WTC11 (cell line): ENCODE results near the gene PKIB. TPM values are rescaled to one million over a fixed set of nuclear protein-coding genes. Genes with fewer than 3 reads are reported as not detected.

Source experiments
- ATAC-seq: fragments of 200-7000 bp; cut with Tn5 transposase; 2 replicates; pipeline ENCODE4 v1.10.0; 2021; ENCODE audit warnings: mild to moderate bottlenecking, moderate library complexity
- CTCF ChIA-PET: fragments of 300-600 bp; sonication (Branson Sonifier 250); formaldehyde crosslinking; loops from one replicate; lab custom pipeline; 2021; ENCODE audit warnings: antibody characterized with exemption; lab: Charles Lee
- POLR2A ChIA-PET: fragments of 350-600 bp; sonication (Branson Sonifier 250); formaldehyde crosslinking; loops from one replicate; lab custom pipeline; 2021; ENCODE audit warnings: antibody characterized with exemption; lab: Charles Lee
- DNase-seq: peaks from one replicate; pipeline ENCODE4 v3.0.0; 2021; ENCODE audit warnings: low spot score
- H3K27ac Mint-ChIP-seq: 2 replicates; pipeline ENCODE4 v1.8.0; 2021; ENCODE audit warnings: mixed read lengths
- H3K27me3 Mint-ChIP-seq: 2 replicates; pipeline ENCODE4 v1.8.0; 2021; ENCODE audit warnings: low read depth, mild to moderate bottlenecking, moderate library complexity, mixed read lengths
- H3K36me3 Mint-ChIP-seq: 2 replicates; pipeline ENCODE4 v1.8.0; 2021; ENCODE audit warnings: mixed read lengths
- H3K4me1 Mint-ChIP-seq: 2 replicates; pipeline ENCODE4 v1.8.0; 2022; ENCODE audit warnings: mixed read lengths
- H3K4me3 Mint-ChIP-seq: 2 replicates; pipeline ENCODE4 v1.8.0; 2021; ENCODE audit warnings: mild to moderate bottlenecking, moderate library complexity, mixed read lengths
- H3K9me3 Mint-ChIP-seq: 2 replicates; pipeline ENCODE4 v1.8.0; 2021; ENCODE audit warnings: mixed read lengths
- AFF4 ChIP-seq: sonication (generic); formaldehyde crosslinking; IDR thresholded peaks from 2 replicates; pipeline ENCODE4 v1.8.1; 2023; ENCODE audit warnings: mild to moderate bottlenecking, missing genetic modification reagents, borderline replicate concordance
- ARID4B ChIP-seq: sonication (generic); formaldehyde crosslinking; IDR thresholded peaks from 2 replicates; pipeline ENCODE4 v1.8.0; 2023; ENCODE audit warnings: missing genetic modification reagents, mild to moderate bottlenecking, borderline replicate concordance
- CREB1 ChIP-seq: sonication (generic); formaldehyde crosslinking; IDR thresholded peaks from 2 replicates; pipeline ENCODE4 v1.8.0; 2023; ENCODE audit warnings: mild to moderate bottlenecking, missing genetic modification reagents
- E2F5 ChIP-seq: sonication (generic); formaldehyde crosslinking; IDR thresholded peaks from 2 replicates; pipeline ENCODE4 v1.8.1; 2022; ENCODE audit warnings: mild to moderate bottlenecking, moderate library complexity, missing genetic modification reagents
- EMX1 ChIP-seq: fragments of 250-450 bp; sonication (Bioruptor Pico); IDR thresholded peaks from 2 replicates; pipeline ENCODE4 v1.8.0; 2021; ENCODE audit warnings: mild to moderate bottlenecking
- ETV6 ChIP-seq: sonication (generic); formaldehyde crosslinking; IDR thresholded peaks from 2 replicates; pipeline ENCODE4 v1.8.1; 2022; ENCODE audit warnings: mild to moderate bottlenecking, missing genetic modification reagents
- FOXK1 ChIP-seq: sonication (generic); formaldehyde crosslinking; IDR thresholded peaks from 2 replicates; pipeline ENCODE4 v1.8.0; 2022; ENCODE audit warnings: mild to moderate bottlenecking, moderate library complexity, missing genetic modification reagents
- FOXP1 ChIP-seq: sonication (generic); formaldehyde crosslinking; IDR thresholded peaks from 2 replicates; pipeline ENCODE4 v1.8.0; 2022; ENCODE audit warnings: missing genetic modification reagents, mild to moderate bottlenecking, moderate library complexity, borderline replicate concordance
- IRF1 ChIP-seq: sonication (generic); formaldehyde crosslinking; IDR thresholded peaks from 2 replicates; pipeline ENCODE4 v1.8.0; 2023; ENCODE audit warnings: missing genetic modification reagents
- IRF2 ChIP-seq: sonication (generic); formaldehyde crosslinking; IDR thresholded peaks from 2 replicates; pipeline ENCODE4 v1.8.0; 2022; ENCODE audit warnings: low read depth, missing genetic modification reagents, borderline replicate concordance
- MYBL2 ChIP-seq: sonication (generic); formaldehyde crosslinking; IDR thresholded peaks from 2 replicates; pipeline ENCODE4 v1.8.1; 2023; ENCODE audit warnings: mild to moderate bottlenecking, moderate library complexity, missing genetic modification reagents
- NFYB ChIP-seq: sonication (generic); formaldehyde crosslinking; conservative IDR thresholded peaks from 2 replicates; pipeline ENCODE4 v1.8.0; 2022; ENCODE audit warnings: low read depth, missing genetic modification reagents
- NR2C2 ChIP-seq: sonication (generic); formaldehyde crosslinking; IDR thresholded peaks from 2 replicates; pipeline ENCODE4 v1.8.0; 2022; ENCODE audit warnings: mild to moderate bottlenecking, missing genetic modification reagents
- RELA ChIP-seq: sonication (generic); formaldehyde crosslinking; IDR thresholded peaks from 2 replicates; pipeline ENCODE4 v1.8.1; 2022; ENCODE audit warnings: missing genetic modification reagents, mild to moderate bottlenecking, borderline replicate concordance
- SOX15 ChIP-seq: fragments of 250-450 bp; sonication (Bioruptor Pico); IDR thresholded peaks from 2 replicates; pipeline ENCODE4 v1.9.0; 2021; ENCODE audit warnings: mild to moderate bottlenecking
- TCF7 ChIP-seq: sonication (generic); formaldehyde crosslinking; IDR thresholded peaks from 2 replicates; pipeline ENCODE4 v1.8.0; 2022; ENCODE audit warnings: mild to moderate bottlenecking, low read depth, missing genetic modification reagents, moderate library complexity
- TEAD4 ChIP-seq: sonication (generic); formaldehyde crosslinking; IDR thresholded peaks from 2 replicates; pipeline ENCODE4 v1.8.0; 2022; ENCODE audit warnings: mild to moderate bottlenecking, missing genetic modification reagents
- ZBTB21 ChIP-seq: sonication (generic); formaldehyde crosslinking; IDR thresholded peaks from 2 replicates; pipeline ENCODE4 v1.8.1; 2023; ENCODE audit warnings: mild to moderate bottlenecking, missing genetic modification reagents, borderline replicate concordance
- ZNF121 ChIP-seq: sonication (generic); formaldehyde crosslinking; IDR thresholded peaks from 2 replicates; pipeline ENCODE4 v1.8.0; 2023; ENCODE audit warnings: missing genetic modification reagents
- ZNF219 ChIP-seq: sonication (generic); formaldehyde crosslinking; IDR thresholded peaks from 2 replicates; pipeline ENCODE4 v1.8.0; 2023; ENCODE audit warnings: missing genetic modification reagents, mild to moderate bottlenecking, borderline replicate concordance
- ZNF423 ChIP-seq: fragments of 250-450 bp; sonication (Bioruptor Pico); IDR thresholded peaks from 2 replicates; pipeline ENCODE4 v2.1.2; 2022; ENCODE audit warnings: mild to moderate bottlenecking, moderate library complexity
- ZNF512 ChIP-seq: sonication (generic); formaldehyde crosslinking; IDR thresholded peaks from 2 replicates; pipeline ENCODE4 v1.8.1; 2022; ENCODE audit warnings: missing genetic modification reagents, borderline replicate concordance
- total RNA-seq: library from RNA; stranded (reverse); gene quantifications from 3 replicates; pipeline ENCODE4 v1.2.3, GENCODE V29; 2021
- TF ChIP-seq, protein P1 (sequence below): fragments of 250-450 bp; sonication (Bioruptor Pico); IDR thresholded peaks from 2 replicates; pipeline ENCODE4 v1.9.0; 2021; ENCODE audit warnings: mild to moderate bottlenecking

The PKIB gene
- total RNA-seq, 1 experiment from 2014 or later, result 26.4 TPM

DNA sequence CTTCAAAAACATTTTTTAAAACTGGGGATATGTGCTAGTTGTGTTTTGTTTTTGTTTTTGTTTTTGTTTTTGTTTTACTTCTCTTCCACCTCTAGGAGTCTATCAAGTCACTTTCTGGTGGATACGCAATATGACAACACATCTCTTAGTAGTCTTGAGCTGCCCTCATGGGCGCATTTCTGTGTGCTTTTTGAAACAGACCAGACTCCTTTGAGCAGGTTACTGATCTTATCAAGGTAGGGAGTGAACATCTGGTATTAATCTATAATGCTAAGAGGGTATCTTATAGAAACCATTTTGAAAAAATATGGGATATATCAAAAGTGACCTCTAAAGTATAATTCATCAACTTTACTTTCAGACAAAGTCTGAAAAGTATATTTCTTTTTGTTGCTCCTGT is 56.2 kb downstream of the PKIB start (continued):
- TF ChIP-seq, protein P1, sequence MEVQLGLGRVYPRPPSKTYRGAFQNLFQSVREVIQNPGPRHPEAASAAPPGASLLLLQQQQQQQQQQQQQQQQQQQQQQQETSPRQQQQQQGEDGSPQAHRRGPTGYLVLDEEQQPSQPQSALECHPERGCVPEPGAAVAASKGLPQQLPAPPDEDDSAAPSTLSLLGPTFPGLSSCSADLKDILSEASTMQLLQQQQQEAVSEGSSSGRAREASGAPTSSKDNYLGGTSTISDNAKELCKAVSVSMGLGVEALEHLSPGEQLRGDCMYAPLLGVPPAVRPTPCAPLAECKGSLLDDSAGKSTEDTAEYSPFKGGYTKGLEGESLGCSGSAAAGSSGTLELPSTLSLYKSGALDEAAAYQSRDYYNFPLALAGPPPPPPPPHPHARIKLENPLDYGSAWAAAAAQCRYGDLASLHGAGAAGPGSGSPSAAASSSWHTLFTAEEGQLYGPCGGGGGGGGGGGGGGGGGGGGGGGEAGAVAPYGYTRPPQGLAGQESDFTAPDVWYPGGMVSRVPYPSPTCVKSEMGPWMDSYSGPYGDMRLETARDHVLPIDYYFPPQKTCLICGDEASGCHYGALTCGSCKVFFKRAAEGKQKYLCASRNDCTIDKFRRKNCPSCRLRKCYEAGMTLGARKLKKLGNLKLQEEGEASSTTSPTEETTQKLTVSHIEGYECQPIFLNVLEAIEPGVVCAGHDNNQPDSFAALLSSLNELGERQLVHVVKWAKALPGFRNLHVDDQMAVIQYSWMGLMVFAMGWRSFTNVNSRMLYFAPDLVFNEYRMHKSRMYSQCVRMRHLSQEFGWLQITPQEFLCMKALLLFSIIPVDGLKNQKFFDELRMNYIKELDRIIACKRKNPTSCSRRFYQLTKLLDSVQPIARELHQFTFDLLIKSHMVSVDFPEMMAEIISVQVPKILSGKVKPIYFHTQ (CRISPR knock-in tag), result no peak
- TF ChIP-seq ZBTB21 (CRISPR knock-in tag), result no peak
- TF ChIP-seq FOXP1 (CRISPR knock-in tag), result no peak
- TF ChIP-seq E2F5 (CRISPR knock-in tag), result no peak
- no peak for TF ChIP-seq MYBL2 (CRISPR knock-in tag)
- TF ChIP-seq RELA (CRISPR knock-in tag), result no peak
- no peak for TF ChIP-seq ZNF121 (CRISPR knock-in tag)
- TF ChIP-seq NFYB (CRISPR knock-in tag), result no peak
- no peak for TF ChIP-seq ETV6 (CRISPR knock-in tag)
- TF ChIP-seq CREB1 (CRISPR knock-in tag), result no peak

GRCh38 chr6:122669418-122669817 is 59.2 kb downstream of the PKIB start:
- no peak overlapping the region for H3K27ac Mint-ChIP-seq
- no peaks in the 10 kb centered on the region for H3K27me3 Mint-ChIP-seq
- H3K4me1 Mint-ChIP-seq, result peaks cover 9% of the 10 kb centered on the region
- ChIA-PET CTCF (no interaction called here), POLR2A (no interaction called here)
- DNase-seq, result no peak
- peaks cover under 1% of the 10 kb centered on the region for H3K9me3 Mint-ChIP-seq
- H3K4me3 Mint-ChIP-seq, result no peak overlapping the region
- H3K36me3 Mint-ChIP-seq, result peaks cover 4% of the 10 kb centered on the region; the same call in 1 of the 2 replicates
- no peak for TF ChIP-seq ARID4B (CRISPR knock-in tag)
- no peak for TF ChIP-seq TCF7 (CRISPR knock-in tag)
- no peak for TF ChIP-seq ZNF219
- TF ChIP-seq SOX15 (CRISPR knock-in tag), result no peak
- TF ChIP-seq EMX1 (CRISPR knock-in tag), result no peak
- TF ChIP-seq AFF4 (CRISPR knock-in tag), result no peak
- no peak for TF ChIP-seq IRF2 (CRISPR knock-in tag)
- no peak for TF ChIP-seq IRF1 (CRISPR knock-in tag)
- TF ChIP-seq FOXK1, result no peak
- no peak for TF ChIP-seq ZNF423 (CRISPR knock-in tag)
- no peak for TF ChIP-seq ZNF512
- no peak for TF ChIP-seq ZBTB21 (CRISPR knock-in tag)
- no peak for TF ChIP-seq NR2C2 (CRISPR knock-in tag)
- TF ChIP-seq TEAD4 (CRISPR knock-in tag), result no peak
- ATAC-seq, result no peak
